Heart left ventricle (tissue), 13 donors: Measurements from ENCODE around the gene NTRK1.

Source experiments
- POLR2A ChIP-seq, 2 donors: fragments of 450-650 bp; IDR thresholded peaks; one replicate each; pipeline ENCODE4 v1.6.1; 2017; ENCODE audit warnings: antibody characterized with exemption in 2 of 2, mild to moderate bottlenecking in 2 of 2, moderate library complexity in 2 of 2
- TF ChIP-seq, protein P1 (sequence below), 12 donors: fragments of 200-600 bp; sonication (generic) in 4 of 12; IDR thresholded peaks; one replicate each; pipeline versions ENCODE4 v1.5.0 to v1.8.0; 2018 to 2022; ENCODE audit warnings: antibody characterized with exemption in 12 of 12, mild to moderate bottlenecking in 5 of 12
- donor health status: ischemic (EF 13 %, LVEDD 7.1; RV severe dilation, severe dysfunction).
- donor health status: DM: no; HTN: yes; CAD: no.
- donor health status: DM: no; HTN: no; CAD: no.
- donor health status: ischemic (EF 25% LVEDD 6.9; RV normal size, moderate dysfunction).
- donor health status: ischemic (EF 25% LVEDD 5.7; RV mildly dilated, moderate dysfunction).
- donor health status: ischemic (EF 35%, LVEDD 5.7; RV mildly dilated, moderate dysfunction).
- donor health status: nonischemic (EF 11% LVEDD 7.7; RV severe dilation, severe dysfunction).
- donor health status: DM: yes; HTN: yes; CAD: no.
- donor health status: PGD.
- donor health status: ischemic (EF 29% LVEDD 5.4; RV normal size, mild dysfunction).
- donor health status: nonischemic (EF 23%, LVEDD 6.1; RV moderate dilation, normal function).

DNA sequence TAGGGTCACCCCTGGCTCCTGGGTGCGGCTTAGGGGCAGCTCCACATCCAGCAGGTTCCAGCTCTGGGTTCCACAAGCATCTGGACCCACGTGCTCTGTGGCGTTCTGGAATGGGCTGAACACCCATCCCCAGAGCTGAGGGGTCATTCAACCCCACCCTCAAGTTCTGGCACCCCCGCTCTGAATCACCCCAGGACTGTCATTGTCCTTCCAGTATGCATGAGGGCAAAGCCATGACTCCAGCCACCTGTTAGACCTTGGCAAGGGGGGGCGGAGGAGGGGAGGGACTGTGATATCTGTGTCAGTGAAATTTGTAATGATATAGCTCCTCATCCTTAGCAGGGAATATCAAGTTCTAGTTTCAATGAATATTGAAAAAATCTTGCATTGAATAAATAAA is 14.0 kb upstream of the NTRK1 start:
- TF ChIP-seq POLR2A (IDR thresholded peaks at IDR 0.05) = no peak
- TF ChIP-seq, protein P1, sequence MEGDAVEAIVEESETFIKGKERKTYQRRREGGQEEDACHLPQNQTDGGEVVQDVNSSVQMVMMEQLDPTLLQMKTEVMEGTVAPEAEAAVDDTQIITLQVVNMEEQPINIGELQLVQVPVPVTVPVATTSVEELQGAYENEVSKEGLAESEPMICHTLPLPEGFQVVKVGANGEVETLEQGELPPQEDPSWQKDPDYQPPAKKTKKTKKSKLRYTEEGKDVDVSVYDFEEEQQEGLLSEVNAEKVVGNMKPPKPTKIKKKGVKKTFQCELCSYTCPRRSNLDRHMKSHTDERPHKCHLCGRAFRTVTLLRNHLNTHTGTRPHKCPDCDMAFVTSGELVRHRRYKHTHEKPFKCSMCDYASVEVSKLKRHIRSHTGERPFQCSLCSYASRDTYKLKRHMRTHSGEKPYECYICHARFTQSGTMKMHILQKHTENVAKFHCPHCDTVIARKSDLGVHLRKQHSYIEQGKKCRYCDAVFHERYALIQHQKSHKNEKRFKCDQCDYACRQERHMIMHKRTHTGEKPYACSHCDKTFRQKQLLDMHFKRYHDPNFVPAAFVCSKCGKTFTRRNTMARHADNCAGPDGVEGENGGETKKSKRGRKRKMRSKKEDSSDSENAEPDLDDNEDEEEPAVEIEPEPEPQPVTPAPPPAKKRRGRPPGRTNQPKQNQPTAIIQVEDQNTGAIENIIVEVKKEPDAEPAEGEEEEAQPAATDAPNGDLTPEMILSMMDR (IDR thresholded peaks at IDR 0.05) = no peak
